ENCODE results near the gene PCMTD2.
A peak's percentile ranks its signal among the peaks of the same experiment; 100 is the strongest.

PCMTD2 gene

GRCh38 chr20:64255361-64256281 is at the start of gene PCMTD2:
Gene PCMTD2 (plus strand): TSS chr20:64255748. CDS start chr20:64259966, 4,218 bp downstream.
- DNase-seq (ENCODE audit: low read depth in 1 of 2, low spot score in 1 of 2) = peak; percentile 70 to 74

GRCh38 chr20:64206614-64207013 is 48.9 kb upstream of the PCMTD2 start:
- no peak for DNase-seq (ENCODE audit: low read depth in 1 of 2, low spot score in 1 of 2)

- no peak for DNase-seq (ENCODE audit: low read depth in 1 of 2, low spot score in 1 of 2)
Measured at GRCh38 chr20:64207641-64208590, 47.6 kb upstream of the PCMTD2 start.

GRCh38 chr20:64209148-64209547 is 46.4 kb upstream of the PCMTD2 start:
- DNase-seq (ENCODE audit: low read depth in 1 of 2, low spot score in 1 of 2) = no peak

GRCh38 chr20:64210656-64211369 is 44.7 kb upstream of the PCMTD2 start:
- no peak for DNase-seq (ENCODE audit: low read depth in 1 of 2, low spot score in 1 of 2)

- no peak for DNase-seq (ENCODE audit: low read depth in 1 of 2, low spot score in 1 of 2)
Measured at GRCh38 chr20:64211874-64212658, 43.5 kb upstream of the PCMTD2 start.

- DNase-seq (ENCODE audit: low read depth in 1 of 2, low spot score in 1 of 2) = no peak
Measured at GRCh38 chr20:64212755-64213154, 42.8 kb upstream of the PCMTD2 start.

GRCh38 chr20:64214113-64214512 is 41.4 kb upstream of the PCMTD2 start:
- DNase-seq (ENCODE audit: low read depth in 1 of 2, low spot score in 1 of 2) = no peak

GRCh38 chr20:64214952-64215351 is 40.6 kb upstream of the PCMTD2 start:
- DNase-seq (ENCODE audit: low read depth in 1 of 2, low spot score in 1 of 2) = no peak

GRCh38 chr20:64216036-64216435 is 39.5 kb upstream of the PCMTD2 start:
- no peak for DNase-seq (ENCODE audit: low read depth in 1 of 2, low spot score in 1 of 2)

- no peak for DNase-seq (ENCODE audit: low read depth in 1 of 2, low spot score in 1 of 2)
Measured at GRCh38 chr20:64216910-64217309, 38.6 kb upstream of the PCMTD2 start.

- DNase-seq (ENCODE audit: low read depth in 1 of 2, low spot score in 1 of 2) = no peak
Measured at GRCh38 chr20:64217539-64218221, 37.9 kb upstream of the PCMTD2 start.

- no peak for DNase-seq (ENCODE audit: low read depth in 1 of 2, low spot score in 1 of 2)
Measured at GRCh38 chr20:64219202-64219601, 36.3 kb upstream of the PCMTD2 start.

- no peak for DNase-seq (ENCODE audit: low read depth in 1 of 2, low spot score in 1 of 2)
Measured at GRCh38 chr20:64219730-64220129, 35.8 kb upstream of the PCMTD2 start.

- no peak for DNase-seq (ENCODE audit: low read depth in 1 of 2, low spot score in 1 of 2)
Measured at GRCh38 chr20:64220420-64220819, 35.1 kb upstream of the PCMTD2 start.

- no peak for DNase-seq (ENCODE audit: low read depth in 1 of 2, low spot score in 1 of 2)
Measured at GRCh38 chr20:64220891-64221527, 34.5 kb upstream of the PCMTD2 start.

- DNase-seq (ENCODE audit: low read depth in 1 of 2, low spot score in 1 of 2) = no peak
Measured at GRCh38 chr20:64222291-64222735, 33.2 kb upstream of the PCMTD2 start.

- DNase-seq (ENCODE audit: low read depth in 1 of 2, low spot score in 1 of 2) = no peak
Measured at GRCh38 chr20:64222851-64223525, 32.6 kb upstream of the PCMTD2 start.
